Measurements from ENCODE around the gene TOX4. TPM values are rescaled to one million over a fixed set of nuclear protein-coding genes. Genes with fewer than 3 reads are reported as not detected.
"Not testable (repeated sequence)": the region's sequence is repeated elsewhere in the genome, so short reads cannot be mapped to it uniquely, and the experiment has no call there.

Gene TOX4
- total RNA-seq (25.1 TPM), polyA plus RNA-seq (24.2 TPM)
- long read RNA-seq, donor 1, partial matches to known transcripts: 5 of 6 reads
- long read RNA-seq, donor 1, other reads (novel, unspliced or antisense): 0 of 6 reads
- long read RNA-seq, donor 2: 0 reads
- long read RNA-seq, donor 3, full-length matches to known transcripts: 14 of 151 reads
- long read RNA-seq, donor 3, partial matches to known transcripts: 61 of 151 reads
- long read RNA-seq, donor 3, other reads (novel, unspliced or antisense): 76 of 151 reads
- long read RNA-seq, donor 4, partial matches to known transcripts: 18 of 21 reads
- long read RNA-seq, donor 4, other reads (novel, unspliced or antisense): 0 of 21 reads
- long read RNA-seq, donor 5, full-length matches to known transcripts: 11 of 161 reads
- long read RNA-seq, donor 5, partial matches to known transcripts: 113 of 161 reads
- long read RNA-seq, donor 5, other reads (novel, unspliced or antisense): 37 of 161 reads
- long read RNA-seq, donor 6, full-length matches to known transcripts: 10 of 71 reads
- long read RNA-seq, donor 6, partial matches to known transcripts: 54 of 71 reads
- long read RNA-seq, donor 6, other reads (novel, unspliced or antisense): 7 of 71 reads
- long read RNA-seq, donor 7, full-length matches to known transcripts: 7 of 21 reads
- long read RNA-seq, donor 7, partial matches to known transcripts: 14 of 21 reads
- long read RNA-seq, donor 7, other reads (novel, unspliced or antisense): 0 of 21 reads
- long read RNA-seq, donor 8, partial matches to known transcripts: 13 of 14 reads
- long read RNA-seq, donor 8, other reads (novel, unspliced or antisense): 0 of 14 reads
- long read RNA-seq, donor 9, full-length matches to known transcripts: 7 of 51 reads
- long read RNA-seq, donor 9, partial matches to known transcripts: 32 of 51 reads
- long read RNA-seq, donor 9, other reads (novel, unspliced or antisense): 12 of 51 reads
- long read RNA-seq, donor 10, full-length matches to known transcripts: 5 of 70 reads
- long read RNA-seq, donor 10, partial matches to known transcripts: 56 of 70 reads
- long read RNA-seq, donor 10, other reads (novel, unspliced or antisense): 9 of 70 reads

GRCh38 chr14:21476925-21477681 lies at the start of gene TOX4, which contains the start of gene RAB2B:
Gene TOX4 (plus strand): TSS chr14:21477195. CDS start chr14:21477279, 84 bp downstream.
Gene RAB2B (minus strand): TSS chr14:21476959. CDS start chr14:21476872, 87 bp downstream.
- H3K27me3 ChIP-seq (ENCODE audit: control insufficient read depth in 2 of 2, insufficient read depth in 1 of 2, low read length in 1 of 2): no peaks in the 10 kb centered on the region
- H3K9me3 ChIP-seq (ENCODE audit: control insufficient read depth in 2 of 2, insufficient read depth in 1 of 2, low read length in 1 of 2): no peaks in the 10 kb centered on the region
- H3K36me3 ChIP-seq (ENCODE audit: control insufficient read depth in 2 of 2, insufficient read depth in 2 of 2, low read length in 1 of 2): peaks cover 3 to 8% of the 10 kb centered on the region in 2 donors
- DNase-seq (ENCODE audit: low read depth in 6 of 9, low spot score in 9 of 9): peak; percentile 95 to 100 (median 98)
- under 1% methylated on average over 49 of the region's 49 CpGs for WGBS
- peak within 1 kb of the TSS; percentile 51 to 80 for H3K4me3 ChIP-seq (ENCODE audit: low read length in 2 of 2)
- peaks cover 3 to 9% of the 10 kb centered on the region in 2 donors for H3K4me1 ChIP-seq (ENCODE audit: control insufficient read depth in 2 of 2, insufficient read depth in 2 of 2, low read length in 2 of 2)
- H3K27ac ChIP-seq (ENCODE audit: low read depth in 1 of 2, low read length in 1 of 2): peak within 1 kb of the TSS; percentile 87

- no peaks in the 10 kb centered on the region for H3K4me1 ChIP-seq (ENCODE audit: control insufficient read depth in 2 of 2, insufficient read depth in 2 of 2, low read length in 2 of 2)
- H3K9me3 ChIP-seq (ENCODE audit: control insufficient read depth in 2 of 2, insufficient read depth in 1 of 2, low read length in 1 of 2): no peaks in the 10 kb centered on the region
- WGBS: 97% methylated on average over 4 of the region's 4 CpGs
- DNase-seq (ENCODE audit: low read depth in 6 of 9, low spot score in 9 of 9): no peak
- peaks cover 49 to 68% of the 10 kb centered on the region in 2 donors for H3K36me3 ChIP-seq (ENCODE audit: control insufficient read depth in 2 of 2, insufficient read depth in 2 of 2, low read length in 1 of 2)
- no peaks in the 10 kb centered on the region for H3K27me3 ChIP-seq (ENCODE audit: control insufficient read depth in 2 of 2, insufficient read depth in 1 of 2, low read length in 1 of 2)
- no peak overlapping the region for H3K4me3 ChIP-seq (ENCODE audit: low read length in 2 of 2)
- H3K27ac ChIP-seq (ENCODE audit: low read depth in 1 of 2, low read length in 1 of 2): no peak overlapping the region
Observed at GRCh38 chr14:21428930-21429329, 48.1 kb upstream of the TOX4 start.

GRCh38 chr14:21431126-21431525 lies 45.9 kb upstream of the TOX4 start:
- Histone ChIP-seq H3K4me3 (ENCODE audit: low read length in 2 of 2) (no peak overlapping the region), H3K36me3 (ENCODE audit: control insufficient read depth in 2 of 2, insufficient read depth in 2 of 2, low read length in 1 of 2) (peaks cover 33 to 52% of the 10 kb centered on the region in 2 donors), H3K27ac (ENCODE audit: low read depth in 1 of 2, low read length in 1 of 2) (no peak overlapping the region), H3K4me1 (ENCODE audit: control insufficient read depth in 2 of 2, insufficient read depth in 2 of 2, low read length in 2 of 2) (peaks cover 0 to 2% of the 10 kb centered on the region in 2 donors), H3K9me3 (ENCODE audit: control insufficient read depth in 2 of 2, insufficient read depth in 1 of 2, low read length in 1 of 2) (no peaks in the 10 kb centered on the region), H3K27me3 (ENCODE audit: control insufficient read depth in 2 of 2, insufficient read depth in 1 of 2, low read length in 1 of 2) (no peaks in the 10 kb centered on the region)
- DNase-seq (ENCODE audit: low read depth in 6 of 9, low spot score in 9 of 9): no peak
- 99% methylated on average over 2 of the region's 2 CpGs for WGBS

- peaks cover 1 to 2% of the 10 kb centered on the region in 2 donors for H3K36me3 ChIP-seq (ENCODE audit: control insufficient read depth in 2 of 2, insufficient read depth in 2 of 2, low read length in 1 of 2)
- peak overlapping the region; percentile 55 to 77 for H3K27ac ChIP-seq (ENCODE audit: low read depth in 1 of 2, low read length in 1 of 2)
- no peaks in the 10 kb centered on the region for H3K9me3 ChIP-seq (ENCODE audit: control insufficient read depth in 2 of 2, insufficient read depth in 1 of 2, low read length in 1 of 2)
- peak overlapping the region; percentile 72 to 81 for H3K4me3 ChIP-seq (ENCODE audit: low read length in 2 of 2)
- peaks cover 6% of the 10 kb centered on the region in 2 donors for H3K4me1 ChIP-seq (ENCODE audit: control insufficient read depth in 2 of 2, insufficient read depth in 2 of 2, low read length in 2 of 2)
- no peaks in the 10 kb centered on the region for H3K27me3 ChIP-seq (ENCODE audit: control insufficient read depth in 2 of 2, insufficient read depth in 1 of 2, low read length in 1 of 2)
- peak in 2 of 9 donors; percentile 1 to 20 for DNase-seq (ENCODE audit: low read depth in 6 of 9, low spot score in 9 of 9)
- under 1% methylated on average over 11 of the region's 11 CpGs for WGBS
Observed at GRCh38 chr14:21436567-21437062, 40.4 kb upstream of the TOX4 start.

DNA sequence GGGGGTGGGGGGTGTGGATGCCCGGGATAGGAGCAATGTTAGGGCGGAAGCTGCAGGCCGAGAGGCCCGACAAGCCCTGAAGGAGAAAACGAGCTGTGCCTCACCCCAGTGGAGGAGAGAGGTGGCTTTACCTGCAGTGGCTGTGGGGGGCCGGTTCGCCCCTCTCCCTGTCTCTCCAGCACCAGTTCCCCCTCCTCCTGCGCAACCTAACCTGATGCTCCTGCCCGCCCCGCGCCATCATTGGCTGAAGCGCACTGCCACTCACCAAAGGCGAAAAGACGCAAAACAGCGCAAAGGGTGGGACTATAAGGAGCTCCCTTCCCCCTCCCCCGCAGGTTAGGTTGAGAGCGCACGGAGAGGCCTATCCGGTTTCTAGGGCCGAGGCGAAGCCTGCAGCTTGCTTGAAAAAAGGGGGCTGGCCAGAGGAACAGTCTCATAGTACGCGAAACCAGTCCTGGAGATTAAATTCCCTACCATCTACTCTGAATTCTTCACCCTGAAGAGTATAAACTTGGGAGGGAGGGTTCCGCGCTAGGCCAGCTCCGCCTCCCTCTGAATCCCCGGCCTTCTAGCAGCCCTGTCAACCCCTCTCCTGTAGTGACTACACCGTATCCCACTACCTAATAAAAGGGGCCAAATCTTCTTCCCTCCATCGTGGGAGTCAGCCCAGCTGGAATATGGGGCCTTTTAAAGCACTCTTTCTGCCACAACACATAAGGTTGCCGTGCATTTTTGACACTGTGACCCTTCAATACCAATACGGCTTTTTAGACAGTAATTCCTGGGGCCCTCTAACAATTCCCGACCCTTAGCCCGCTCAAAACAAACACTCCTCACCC lies 39.7 kb upstream of the TOX4 start:
- 11% methylated on average over 33 of the region's 33 CpGs for WGBS
- Histone ChIP-seq H3K36me3 (ENCODE audit: control insufficient read depth in 2 of 2, insufficient read depth in 2 of 2, low read length in 1 of 2) (peaks cover 3% of the 10 kb centered on the region in 2 donors), H3K9me3 (ENCODE audit: control insufficient read depth in 2 of 2, insufficient read depth in 1 of 2, low read length in 1 of 2) (no peaks in the 10 kb centered on the region), H3K27ac (ENCODE audit: low read depth in 1 of 2, low read length in 1 of 2) (peak overlapping the region; percentile 77 to 90), H3K4me3 (ENCODE audit: low read length in 2 of 2) (peak overlapping the region; percentile 72 to 81), H3K27me3 (ENCODE audit: control insufficient read depth in 2 of 2, insufficient read depth in 1 of 2, low read length in 1 of 2) (no peaks in the 10 kb centered on the region), H3K4me1 (ENCODE audit: control insufficient read depth in 2 of 2, insufficient read depth in 2 of 2, low read length in 2 of 2) (peaks cover 6% of the 10 kb centered on the region in 2 donors)
- DNase-seq (ENCODE audit: low read depth in 6 of 9, low spot score in 9 of 9): peak; percentile 97 to 100 (median 99)

- DNase-seq (ENCODE audit: low read depth in 6 of 9, low spot score in 9 of 9): no peak
- H3K4me3 ChIP-seq (ENCODE audit: low read length in 2 of 2): no peak overlapping the region
- H3K36me3 ChIP-seq (ENCODE audit: control insufficient read depth in 2 of 2, insufficient read depth in 2 of 2, low read length in 1 of 2): peaks cover 3% of the 10 kb centered on the region in 2 donors
- H3K9me3 ChIP-seq (ENCODE audit: control insufficient read depth in 2 of 2, insufficient read depth in 1 of 2, low read length in 1 of 2): no peaks in the 10 kb centered on the region
- no peaks in the 10 kb centered on the region for H3K27me3 ChIP-seq (ENCODE audit: control insufficient read depth in 2 of 2, insufficient read depth in 1 of 2, low read length in 1 of 2)
- peak overlapping the region in 1 of 2 donors; percentile 11 for H3K27ac ChIP-seq (ENCODE audit: low read depth in 1 of 2, low read length in 1 of 2)
- peaks cover 4 to 6% of the 10 kb centered on the region in 2 donors for H3K4me1 ChIP-seq (ENCODE audit: control insufficient read depth in 2 of 2, insufficient read depth in 2 of 2, low read length in 2 of 2)
Observed at GRCh38 chr14:21440859-21441258, 36.1 kb upstream of the TOX4 start.

- H3K4me3 ChIP-seq (ENCODE audit: low read length in 2 of 2); H3K27ac ChIP-seq (ENCODE audit: low read depth in 1 of 2, low read length in 1 of 2); H3K36me3 ChIP-seq (ENCODE audit: control insufficient read depth in 2 of 2, insufficient read depth in 2 of 2, low read length in 1 of 2); H3K27me3 ChIP-seq (ENCODE audit: control insufficient read depth in 2 of 2, insufficient read depth in 1 of 2, low read length in 1 of 2); H3K4me1 ChIP-seq (ENCODE audit: control insufficient read depth in 2 of 2, insufficient read depth in 2 of 2, low read length in 2 of 2); DNase-seq (ENCODE audit: low read depth in 6 of 9, low spot score in 9 of 9); H3K9me3 ChIP-seq (ENCODE audit: control insufficient read depth in 2 of 2, insufficient read depth in 1 of 2, low read length in 1 of 2): not testable (repeated sequence)
- 60% methylated on average over 1 of the region's 1 CpG for WGBS
Observed at GRCh38 chr14:21442657-21443056, 34.3 kb upstream of the TOX4 start.

GRCh38 chr14:21449899-21450216 lies 27.1 kb upstream of the TOX4 start:
- no peak for DNase-seq (ENCODE audit: low read depth in 6 of 9, low spot score in 9 of 9)
- no peaks in the 10 kb centered on the region for H3K9me3 ChIP-seq (ENCODE audit: control insufficient read depth in 2 of 2, insufficient read depth in 1 of 2, low read length in 1 of 2)
- no peak overlapping the region for H3K27ac ChIP-seq (ENCODE audit: low read depth in 1 of 2, low read length in 1 of 2)
- H3K4me1 ChIP-seq (ENCODE audit: control insufficient read depth in 2 of 2, insufficient read depth in 2 of 2, low read length in 2 of 2): peaks cover 5 to 7% of the 10 kb centered on the region in 2 donors
- H3K27me3 ChIP-seq (ENCODE audit: control insufficient read depth in 2 of 2, insufficient read depth in 1 of 2, low read length in 1 of 2): no peaks in the 10 kb centered on the region
- no peak overlapping the region for H3K4me3 ChIP-seq (ENCODE audit: low read length in 2 of 2)
- 96% methylated on average over 1 of the region's 1 CpG for whole genome bisulfite sequencing
- H3K36me3 ChIP-seq (ENCODE audit: control insufficient read depth in 2 of 2, insufficient read depth in 2 of 2, low read length in 1 of 2): peaks cover 0 to 2% of the 10 kb centered on the region in 2 donors
